Mammary epithelial cell (primary cell): ENCODE results near the gene STMP1.

ENCODE experiments used
- CTCF ChIP-seq, 2 donors: IDR thresholded peaks in 1 of 2; conservative IDR thresholded peaks in 1 of 2; 2 replicates each; pipeline ENCODE4 v1.5.1; 2011 to 2012; ENCODE audit warnings: inconsistent platforms in 2 of 2, low read length in 2 of 2, mild to moderate bottlenecking in 2 of 2, control low read depth in 1 of 2, low read depth in 1 of 2; ENCODE audit not compliant: insufficient read depth in 1 of 2; ENCODE audit errors: extremely low read depth in 1 of 2
- EZH2 ChIP-seq: IDR thresholded peaks from 2 replicates; pipeline ENCODE4 v1.6.1; 2012; ENCODE audit warnings: low read length, inconsistent platforms, borderline replicate concordance

DNA sequence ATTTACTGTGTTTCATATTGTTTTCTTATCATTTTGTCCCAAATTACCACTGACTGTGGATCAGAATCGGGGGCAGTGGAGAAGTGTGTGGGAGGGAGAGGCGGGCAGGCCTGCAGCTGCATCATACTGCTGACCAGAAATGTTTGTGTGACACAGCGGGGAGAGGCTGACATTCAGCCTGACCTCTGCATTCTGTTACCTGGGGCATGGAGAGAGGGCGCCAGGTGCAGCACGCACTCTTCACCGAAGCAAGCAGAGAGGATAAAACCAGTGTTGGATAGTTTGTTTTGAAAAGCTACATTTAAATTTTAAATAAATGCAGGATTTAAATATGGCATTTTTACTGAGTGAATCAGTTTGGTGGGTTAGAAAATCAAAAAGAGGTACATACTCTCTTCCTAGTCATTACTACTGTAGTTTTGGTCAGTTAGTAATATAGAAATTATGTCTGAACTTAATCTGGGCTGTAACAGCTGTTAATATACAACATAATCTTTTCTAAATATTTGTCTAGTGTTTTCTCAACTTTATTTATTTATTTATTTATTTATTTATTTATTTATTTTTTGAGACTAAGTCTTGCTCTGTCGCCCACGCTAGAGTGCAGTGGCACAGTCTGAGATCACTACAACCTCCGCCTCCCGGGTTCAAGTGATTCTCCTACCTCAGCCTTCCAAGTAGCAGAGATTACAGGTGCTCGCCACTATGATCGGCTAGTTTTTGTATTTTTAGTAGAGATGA is 8.8 kb upstream of the STMP1 start:
- no peak for TF ChIP-seq CTCF (conservative IDR thresholded peaks at IDR 0.05 in 1 of 2, IDR thresholded peaks at IDR 0.05 in 1 of 2; ENCODE audit: extremely low read depth in 1 of 2, insufficient read depth in 1 of 2, low read depth in 1 of 2, low read length in 2 of 2)
- TF ChIP-seq EZH2, result no peak
